Stimulated activated CD8-positive, alpha-beta memory T cell treated with anti-CD3 and anti-CD28 coated beads, Interleukin-15, amount 100 ng/mL, for 4 hours (primary cell): ENCODE measurements around the gene GADD45G.

Experiments used
- DNase-seq, 2 donors: peaks; one replicate each; pipeline ENCODE4 v3.0.0-alpha.2; 2020; ENCODE audit warnings: low read depth in 2 of 2

Gene GADD45G

DNA sequence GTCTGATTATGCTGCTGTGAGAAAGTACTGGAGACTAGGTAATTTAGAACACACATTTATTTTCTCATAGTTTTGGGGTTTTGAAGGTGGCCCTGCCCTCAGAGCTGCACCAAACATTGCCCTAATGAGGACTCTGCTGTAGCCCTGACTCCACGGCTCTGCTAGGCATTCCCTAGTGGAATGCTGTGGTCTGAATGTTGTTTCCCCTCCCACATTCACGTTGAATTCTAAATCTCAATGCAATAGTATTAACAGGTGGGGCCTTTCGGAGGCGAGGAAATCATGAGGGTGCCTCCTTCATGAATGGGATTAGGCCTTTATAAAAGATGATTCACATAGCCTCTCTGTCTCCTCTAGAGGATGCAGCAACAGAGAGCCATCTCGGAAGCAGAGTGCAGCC lies 25.7 kb downstream of the GADD45G start:
- DNase-seq = no peak

GRCh38 chr9:89631384-89631783 lies 26.6 kb downstream of the GADD45G start:
- DNase-seq = no peak

GRCh38 chr9:89632192-89632733 lies 27.5 kb downstream of the GADD45G start:
- no peak for DNase-seq

GRCh38 chr9:89632736-89633135 lies 27.9 kb downstream of the GADD45G start:
- DNase-seq = no peak

DNA sequence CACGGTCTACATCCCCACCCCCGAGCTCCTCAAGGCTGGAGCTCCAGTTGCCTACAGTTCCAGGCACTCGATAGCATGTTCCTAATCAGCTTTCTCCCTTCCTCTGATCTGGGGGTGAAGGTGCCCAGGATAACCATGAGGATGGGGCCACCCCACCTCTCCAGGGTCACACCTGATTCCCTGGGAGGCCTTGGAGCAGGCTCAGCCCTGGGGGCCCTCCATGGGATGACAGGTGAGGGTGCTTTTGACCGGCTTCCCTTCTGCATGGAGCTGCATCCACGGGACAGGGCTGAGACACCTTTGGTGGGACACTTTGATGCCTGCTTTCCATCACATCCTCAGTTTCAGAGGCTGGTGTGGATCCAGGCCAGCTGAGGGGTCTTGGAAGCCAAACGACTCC lies 28.6 kb downstream of the GADD45G start:
- DNase-seq = no peak

DNA sequence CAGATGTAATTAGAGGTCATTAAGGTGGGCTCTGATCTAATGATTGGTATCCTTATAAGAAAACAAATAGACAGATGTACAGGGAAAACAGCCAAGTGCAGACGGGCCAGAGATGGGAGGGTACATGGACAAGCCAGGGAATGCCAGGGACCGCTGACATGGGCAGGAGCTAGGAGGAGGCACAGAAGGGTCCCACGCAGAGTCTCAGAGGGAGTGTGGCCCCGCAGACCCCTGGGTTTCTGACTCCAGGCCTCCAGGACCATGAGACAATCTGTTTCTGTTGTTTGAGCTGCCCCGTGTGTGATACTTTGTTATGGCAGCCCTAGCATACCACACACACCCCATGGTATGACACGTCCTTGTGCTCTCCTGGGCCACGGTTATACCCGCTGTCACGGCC lies 29.1 kb downstream of the GADD45G start:
- no peak for DNase-seq

GRCh38 chr9:89634995-89635742 lies 30.4 kb downstream of the GADD45G start:
- no peak for DNase-seq

DNA sequence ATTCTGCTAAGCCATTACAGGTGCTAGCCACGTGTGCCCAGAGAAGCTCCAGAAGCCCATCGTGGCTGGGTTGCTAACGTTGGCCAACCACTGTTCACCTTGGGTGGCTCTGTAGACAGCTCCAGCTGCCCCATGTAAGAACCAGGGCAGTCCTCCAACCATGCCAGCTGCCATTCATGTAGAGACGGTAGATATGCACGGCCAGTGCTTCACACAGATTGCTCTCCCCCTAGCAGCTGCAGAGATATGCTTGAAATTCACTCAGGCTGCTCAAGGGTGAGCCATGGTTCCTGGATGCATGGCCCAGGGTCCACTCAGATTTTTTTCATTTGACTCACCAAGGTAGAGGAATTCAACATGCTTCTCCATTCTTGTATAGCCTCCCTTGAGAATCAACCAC lies 31.0 kb downstream of the GADD45G start:
- DNase-seq = no peak

DNA sequence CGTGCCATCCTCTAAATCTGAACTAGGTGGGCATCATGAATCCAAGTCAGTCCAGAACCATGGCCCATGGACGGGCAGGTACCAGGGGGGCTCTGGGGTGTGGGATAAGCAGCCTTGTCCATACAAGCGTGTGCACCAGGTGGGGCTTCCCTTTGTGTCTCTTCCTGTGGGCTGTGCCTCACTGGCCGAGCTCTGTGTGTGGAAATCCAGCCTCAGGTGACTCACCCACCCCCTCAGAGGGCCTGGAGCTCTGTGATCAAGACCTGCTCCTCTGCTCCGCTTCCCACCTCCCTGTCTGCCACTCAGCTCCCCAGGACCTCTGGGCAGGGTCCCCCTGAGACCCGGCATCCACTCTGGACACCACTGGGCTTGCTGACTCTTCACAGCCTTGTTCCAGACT lies 33.0 kb downstream of the GADD45G start:
- DNase-seq = no peak

DNA sequence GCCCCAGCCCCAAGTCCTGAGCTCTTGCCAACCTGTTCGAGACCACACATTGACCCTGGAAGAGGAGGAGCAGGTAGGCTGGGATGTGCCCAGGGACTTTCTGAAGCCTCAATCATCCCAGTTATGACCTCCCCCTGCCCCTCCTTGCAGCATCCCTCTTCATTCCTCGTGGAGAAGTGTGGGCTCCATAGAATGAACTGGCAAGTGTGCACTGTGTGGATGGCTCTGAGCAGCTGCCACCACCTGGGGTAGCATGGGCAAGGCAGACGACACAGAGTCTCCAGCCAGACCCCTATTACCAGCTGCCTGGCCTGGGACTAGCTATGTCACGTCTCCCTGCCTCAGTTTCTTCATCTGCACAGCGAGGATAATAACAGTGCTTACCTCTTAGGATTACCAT lies 33.5 kb downstream of the GADD45G start:
- DNase-seq = no peak

- no peak for DNase-seq
Measured at GRCh38 chr9:89638893-89639292, 34.1 kb downstream of the GADD45G start.

DNA sequence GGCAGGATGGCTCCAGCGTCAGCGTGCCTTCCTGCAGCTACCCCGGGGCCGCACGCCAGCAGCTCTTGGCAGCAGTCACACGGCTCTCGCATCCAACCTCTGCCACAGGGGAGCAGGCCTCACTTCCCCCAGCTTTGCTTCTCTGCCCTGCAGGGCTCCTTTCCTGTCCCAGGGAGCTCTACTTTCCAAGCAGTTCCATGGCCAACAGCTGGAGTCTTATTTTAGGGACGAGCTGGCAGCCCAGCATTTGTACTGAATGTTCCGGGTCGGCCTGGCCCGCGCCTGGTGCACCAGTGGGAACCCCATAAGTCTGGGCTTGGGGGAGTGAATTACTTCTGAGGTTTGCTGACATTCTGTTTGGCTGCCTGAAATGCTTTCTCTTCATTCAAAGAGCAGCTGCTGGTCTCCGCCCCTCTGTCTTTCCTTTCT lies 34.6 kb downstream of the GADD45G start:
- no peak for DNase-seq

GRCh38 chr9:89639961-89640360 lies 35.1 kb downstream of the GADD45G start:
- no peak for DNase-seq

- DNase-seq = no peak
Measured at GRCh38 chr9:89640361-89640760, 35.5 kb downstream of the GADD45G start.

DNA sequence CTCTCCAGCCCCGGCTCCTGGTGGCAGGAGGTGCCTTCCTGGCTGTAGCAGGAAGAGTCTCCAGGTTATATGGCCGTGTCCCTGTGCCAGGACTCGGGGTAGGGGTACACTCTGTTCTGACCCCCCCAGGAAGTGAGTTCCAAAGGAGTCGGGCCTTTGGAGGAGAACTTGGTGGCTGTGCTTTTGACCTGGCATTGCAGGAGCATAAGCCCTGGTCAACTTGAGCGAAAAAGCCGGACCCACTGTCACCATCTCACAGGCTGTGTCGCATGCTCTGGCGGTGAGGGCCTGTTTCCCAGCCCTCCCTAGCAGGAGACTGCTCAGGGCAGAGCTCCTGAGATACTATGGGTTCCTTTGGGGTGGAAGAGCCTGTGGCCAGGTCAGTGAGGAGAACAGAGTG lies 36.0 kb downstream of the GADD45G start:
- no peak for DNase-seq

DNA sequence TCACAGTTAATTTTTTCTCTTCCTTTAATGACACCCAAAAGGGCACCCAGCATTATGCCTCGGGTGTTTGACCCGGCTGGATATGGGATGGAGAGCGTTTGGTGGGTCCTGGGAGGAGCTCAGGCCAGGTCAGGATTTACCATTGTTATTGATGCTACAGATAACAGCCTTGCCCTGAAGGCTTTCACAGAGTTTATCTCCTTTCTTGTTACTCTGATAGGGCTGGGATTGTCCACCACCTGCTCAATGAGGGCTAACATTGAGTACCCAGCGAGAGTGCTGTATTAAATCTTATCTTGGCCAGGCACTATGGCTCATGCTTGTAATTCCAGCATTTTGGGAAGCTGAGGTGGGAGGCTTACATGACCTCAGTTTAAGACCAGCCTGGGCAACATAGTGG lies 37.2 kb downstream of the GADD45G start:
- DNase-seq = no peak

GRCh38 chr9:89642789-89643188 lies 38.0 kb downstream of the GADD45G start:
- DNase-seq = no peak

DNA sequence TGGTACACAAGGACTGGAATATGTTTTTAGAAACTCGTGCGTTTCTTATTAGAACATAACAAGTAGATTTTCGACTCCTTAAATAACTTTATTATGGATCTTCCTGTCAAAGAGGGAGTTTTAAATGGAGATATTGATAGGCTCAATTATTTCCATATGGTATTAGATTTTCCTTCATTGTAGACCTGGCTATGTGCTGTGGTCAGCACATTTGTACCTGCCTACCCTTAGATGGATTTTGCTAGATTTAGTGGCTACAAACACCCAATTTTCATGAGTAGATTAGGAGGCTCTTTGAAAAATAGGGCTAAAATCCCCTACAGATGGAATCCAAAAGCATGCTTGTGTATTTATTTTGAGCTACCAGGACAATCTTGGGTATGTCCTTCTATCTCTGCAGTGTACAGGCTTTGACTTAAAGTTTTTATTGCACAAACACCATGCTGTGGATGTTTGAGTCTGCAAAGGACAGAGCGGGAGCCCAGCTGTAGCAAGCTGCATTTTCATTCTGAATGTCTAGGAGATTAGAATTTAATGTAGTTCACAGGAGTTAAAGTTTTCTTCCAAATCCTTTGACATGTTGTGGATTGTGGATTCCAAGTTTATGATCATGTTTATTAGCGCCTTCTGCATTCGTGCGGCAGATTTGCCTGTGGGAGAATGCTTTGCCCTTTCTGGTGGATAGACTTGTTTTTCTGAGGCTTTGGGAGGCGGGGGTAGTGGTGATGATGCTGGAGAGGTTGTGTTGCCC lies 41.6 kb downstream of the GADD45G start:
- DNase-seq = no peak

GRCh38 chr9:89647366-89648128 lies 42.7 kb downstream of the GADD45G start:
- DNase-seq = no peak

- no peak for DNase-seq
Measured at GRCh38 chr9:89648247-89649000, 43.6 kb downstream of the GADD45G start.

DNA sequence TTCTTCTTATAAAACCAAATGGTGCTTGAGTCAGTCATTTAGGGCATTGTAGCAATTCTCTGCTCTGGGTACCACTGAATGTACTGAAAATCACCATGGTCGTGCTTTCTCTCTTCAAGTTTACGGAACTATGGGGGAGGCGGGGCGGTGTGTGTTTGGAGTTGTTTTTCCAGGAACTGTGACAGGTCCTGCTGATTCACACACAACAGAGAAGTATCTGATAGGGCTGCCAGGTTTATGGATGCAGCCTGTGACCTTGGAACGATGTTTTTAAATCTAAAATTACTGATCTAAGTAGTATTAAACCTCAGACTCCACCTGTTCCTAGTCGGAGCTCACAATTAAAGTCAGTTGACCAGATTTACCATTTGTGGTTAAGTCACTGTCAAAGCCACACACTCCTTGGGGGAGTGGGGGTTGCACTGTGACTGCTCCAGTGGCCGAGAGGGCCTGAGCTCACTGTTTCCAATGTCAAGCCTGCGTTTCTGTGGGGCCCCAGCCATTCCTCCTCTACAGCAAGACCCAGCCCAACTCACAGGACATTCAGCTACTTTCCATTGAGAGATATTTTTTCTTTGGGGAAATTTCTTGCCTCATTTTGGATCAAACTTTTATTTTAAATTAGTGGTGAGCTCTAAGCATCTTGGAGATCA lies 44.4 kb downstream of the GADD45G start:
- no peak for DNase-seq
